ENCODE data around the gene ADCY7. TPM values are rescaled to one million over a fixed set of nuclear protein-coding genes. Genes with fewer than 3 reads are reported as not detected.

The ADCY7 gene
- total RNA-seq, 1 experiment from 2014 or later = 39.3 TPM

DNA sequence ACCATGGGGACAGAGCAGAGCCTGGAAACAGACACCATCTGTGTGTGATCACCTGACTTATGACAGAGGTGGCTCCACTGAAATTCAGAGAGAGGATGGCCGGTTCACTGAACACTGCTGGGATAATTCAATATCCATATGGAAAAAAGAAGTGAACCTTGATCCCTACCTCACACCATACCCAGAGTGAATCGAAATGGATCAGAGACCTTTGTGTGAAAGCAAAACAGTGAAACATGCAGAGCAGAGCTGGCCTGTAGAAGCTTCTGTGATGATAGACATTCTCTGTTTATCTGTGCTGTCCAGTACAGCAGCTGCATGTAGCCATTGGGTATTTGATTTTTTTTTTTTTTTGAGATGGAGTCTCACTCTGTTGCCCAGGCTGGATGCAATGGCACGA, 20.3 kb downstream of the ADCY7 start:
- POLR2A ChIA-PET (ENCODE audit: unreplicated experiment) = no interaction called here
- no TSS peak for BruUV-seq (replicated peaks)
- no peaks in the 10 kb centered on the region for H3K9me3 ChIP-seq (ENCODE audit: insufficient read depth, low read depth)
- no peak for DNase-seq
- intact Hi-C loops (cut with micrococcal nuclease; ENCODE audit: unreplicated experiment) = no loop called here
- H3K36me3 ChIP-seq (ENCODE audit: low read depth) = no peaks in the 10 kb centered on the region
- no peak overlapping the region for H3K27ac ChIP-seq
- H3K27me3 ChIP-seq (ENCODE audit: insufficient read depth, low read depth) = no peaks in the 10 kb centered on the region
- TF ChIP-seq CTCF (conservative IDR thresholded peaks at IDR 0.05) (no peak), EZH2 (IDR thresholded peaks at IDR 0.05; ENCODE audit: low read depth) (no peak)
- no peak overlapping the region for H3K4me2 ChIP-seq
- no peaks in the 10 kb centered on the region for H3K9me2 ChIP-seq (ENCODE audit: insufficient read depth)
- no peaks in the 10 kb centered on the region for H3K79me2 ChIP-seq (ENCODE audit: low read depth)
- CTCF ChIA-PET = no interaction called here
- H2AFZ ChIP-seq = no peak overlapping the region
- no peaks in the 10 kb centered on the region for H4K20me1 ChIP-seq (ENCODE audit: insufficient read depth)
- H3K4me3 ChIP-seq = no peak overlapping the region
- H3K4me1 ChIP-seq (replicated peaks; ENCODE audit: insufficient read depth) = no peaks in the 10 kb centered on the region
- H3F3A ChIP-seq (ENCODE audit: insufficient read depth, low read depth) = no peaks in the 10 kb centered on the region

- Histone ChIP-seq H4K20me1 (ENCODE audit: insufficient read depth) (no peaks in the 10 kb centered on the region), H3K79me2 (ENCODE audit: low read depth) (no peaks in the 10 kb centered on the region), H3K9me3 (ENCODE audit: insufficient read depth, low read depth) (no peaks in the 10 kb centered on the region), H3K27ac (no peak overlapping the region), H3F3A (ENCODE audit: insufficient read depth, low read depth) (no peaks in the 10 kb centered on the region), H3K4me3 (no peak overlapping the region), H3K9me2 (ENCODE audit: insufficient read depth) (no peaks in the 10 kb centered on the region), H3K27me3 (ENCODE audit: insufficient read depth, low read depth) (no peaks in the 10 kb centered on the region), H3K4me2 (no peak overlapping the region), H3K36me3 (ENCODE audit: low read depth) (no peaks in the 10 kb centered on the region), H3K4me1 (replicated peaks; ENCODE audit: insufficient read depth) (no peaks in the 10 kb centered on the region), H2AFZ (no peak overlapping the region)
- POLR2A ChIA-PET (ENCODE audit: unreplicated experiment) = no interaction called here
- no peak for TF ChIP-seq EZH2 (IDR thresholded peaks at IDR 0.05; ENCODE audit: low read depth)
- TF ChIP-seq CTCF (conservative IDR thresholded peaks at IDR 0.05) = no peak
- DNase-seq = no peak
- intact Hi-C loops (cut with micrococcal nuclease; ENCODE audit: unreplicated experiment) = no loop called here
- BruUV-seq (replicated peaks) = no TSS peak
- CTCF ChIA-PET = no interaction called here
Measured at GRCh38 chr16:50288026-50288425, 21.7 kb downstream of the ADCY7 start.

DNA sequence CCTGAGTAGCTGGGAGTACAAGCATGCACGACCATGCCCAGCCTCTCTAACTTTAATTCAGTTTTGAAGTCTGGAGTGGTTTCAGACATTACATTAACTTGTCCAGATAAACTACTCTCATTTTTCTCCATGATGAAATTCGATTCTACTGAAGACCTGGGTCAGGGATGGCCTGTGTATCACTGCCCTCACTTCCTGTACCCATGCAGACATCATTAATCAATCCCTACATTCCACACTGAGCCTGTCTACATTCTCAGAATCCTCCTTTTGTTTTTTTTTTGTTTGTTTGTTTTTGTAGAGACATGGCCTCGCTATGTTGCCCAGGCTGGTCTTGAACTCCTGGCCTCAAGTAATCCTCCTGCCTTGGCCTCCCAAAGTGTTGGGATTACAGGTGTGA, 22.6 kb downstream of the ADCY7 start:
- intact Hi-C loops (cut with micrococcal nuclease; ENCODE audit: unreplicated experiment) = no loop called here
- CTCF ChIA-PET = no interaction called here
- no TSS peak for BruUV-seq (replicated peaks)

More for the DNA sequence above, 22.6 kb downstream of the ADCY7 start:
- Histone ChIP-seq H2AFZ (no peak overlapping the region), H4K20me1 (ENCODE audit: insufficient read depth) (no peaks in the 10 kb centered on the region), H3K36me3 (ENCODE audit: low read depth) (no peaks in the 10 kb centered on the region), H3K27me3 (ENCODE audit: insufficient read depth, low read depth) (no peaks in the 10 kb centered on the region), H3K79me2 (ENCODE audit: low read depth) (no peaks in the 10 kb centered on the region), H3K27ac (no peak overlapping the region), H3K9me3 (ENCODE audit: insufficient read depth, low read depth) (no peaks in the 10 kb centered on the region), H3K4me3 (no peak overlapping the region), H3K9me2 (ENCODE audit: insufficient read depth) (no peaks in the 10 kb centered on the region), H3F3A (ENCODE audit: insufficient read depth, low read depth) (no peaks in the 10 kb centered on the region), H3K4me1 (replicated peaks; ENCODE audit: insufficient read depth) (no peaks in the 10 kb centered on the region), H3K4me2 (no peak overlapping the region)
- TF ChIP-seq CTCF (conservative IDR thresholded peaks at IDR 0.05) (no peak), EZH2 (IDR thresholded peaks at IDR 0.05; ENCODE audit: low read depth) (no peak)
- DNase-seq = no peak
- POLR2A ChIA-PET (ENCODE audit: unreplicated experiment) = no interaction called here
